HEK293 (cell line): ENCODE measurements around the gene SH3RF3.

Experiments
- CTCF ChIA-PET: fragments of 350-600 bp; formaldehyde crosslinking; extraction: SDS; loops from one replicate; lab custom pipeline; 2021; ENCODE audit warnings: antibody characterized with exemption; lab: Yijun Ruan, JAX
- POLR2A ChIA-PET: fragments of 300-600 bp; formaldehyde crosslinking; extraction: SDS; loops from one replicate; lab custom pipeline; 2020; ENCODE audit warnings: antibody characterized with exemption, inconsistent platforms; lab: Yijun Ruan, JAX
- H3K27ac ChIP-seq: fragments of 200-500 bp; sonication (Bioruptor generic); 2 replicates; pipeline ENCODE4 v1.5.1; 2014; ENCODE audit warnings: low read depth, low read length, control low read depth, inconsistent platforms; ENCODE audit errors: extremely low read depth
- H3K36me3 ChIP-seq, 2 experiments: fragments of 200-500 bp in 1 of 2; sonication (Bioruptor generic) in 1 of 2; 1 replicate in 1 of 2; 2 replicates in 1 of 2; pipeline ENCODE4 v1.5.1; 2014 to 2017; ENCODE audit warnings: inconsistent platforms in 2 of 2, low read length in 2 of 2; ENCODE audit not compliant: control insufficient read depth in 2 of 2, insufficient read depth in 1 of 2
- H3K4me1 ChIP-seq: fragments of 200-500 bp; sonication (Bioruptor generic); 2 replicates; pipeline ENCODE4 v1.5.1; 2014; ENCODE audit warnings: mild to moderate bottlenecking, low read length, inconsistent platforms; ENCODE audit not compliant: control insufficient read depth, insufficient read depth
- H3K4me3 ChIP-seq: 2 replicates; pipeline ENCODE4 v1.5.1; 2011; ENCODE audit warnings: low read depth, mild to moderate bottlenecking, control low read depth, low read length, moderate library complexity
- H3K9me3 ChIP-seq: fragments of 200-500 bp; sonication (Bioruptor generic); 2 replicates; pipeline ENCODE4 v1.5.1; 2014; ENCODE audit warnings: low read depth, low read length, inconsistent platforms; ENCODE audit not compliant: control insufficient read depth, insufficient read depth
- HOXC10 ChIP-seq: sonication (generic); formaldehyde crosslinking; IDR thresholded peaks from 2 replicates; pipeline ENCODE4 v1.8.1; 2023; ENCODE audit warnings: mild to moderate bottlenecking, missing genetic modification reagents
- SP2 ChIP-seq: fragments of 450-650 bp; formaldehyde crosslinking; IDR thresholded peaks from 2 replicates; pipeline ENCODE4 v1.5.1; 2016; ENCODE audit warnings: missing biosample characterization, missing genetic modification characterization
- TRIM28 ChIP-seq: IDR thresholded peaks from 2 replicates; pipeline ENCODE4 v1.6.1; 2011; ENCODE audit warnings: low read length, control low read depth, borderline replicate concordance
- ZBTB17 ChIP-seq: fragments of 450-650 bp; formaldehyde crosslinking; IDR thresholded peaks from 2 replicates; pipeline ENCODE4 v1.5.1; 2016; ENCODE audit warnings: missing biosample characterization, missing genetic modification characterization
- ZBTB21 ChIP-seq: fragments of 450-650 bp; formaldehyde crosslinking; IDR thresholded peaks from 2 replicates; pipeline ENCODE4 v1.5.1; 2017; ENCODE audit warnings: missing biosample characterization, missing genetic modification characterization
- ZNF138 ChIP-seq: fragments of 450-650 bp; formaldehyde crosslinking; IDR thresholded peaks from 2 replicates; pipeline ENCODE4 v1.5.1; 2016; ENCODE audit warnings: missing biosample characterization, missing genetic modification characterization, borderline replicate concordance
- ZNF140 ChIP-seq: fragments of 450-650 bp; formaldehyde crosslinking; IDR thresholded peaks from 2 replicates; pipeline ENCODE4 v1.5.1; 2016; ENCODE audit warnings: missing biosample characterization, missing genetic modification characterization
- ZNF146 ChIP-seq: fragments of 450-650 bp; formaldehyde crosslinking; IDR thresholded peaks from 2 replicates; pipeline ENCODE4 v1.5.1; 2016; ENCODE audit warnings: missing biosample characterization, missing genetic modification characterization
- ZNF404 ChIP-seq: fragments of 450-650 bp; formaldehyde crosslinking; IDR thresholded peaks from 2 replicates; pipeline ENCODE4 v1.5.1; 2017; ENCODE audit warnings: missing biosample characterization, missing genetic modification characterization
- ZNF548 ChIP-seq: fragments of 450-650 bp; formaldehyde crosslinking; IDR thresholded peaks from 2 replicates; pipeline ENCODE4 v1.5.1; 2016; ENCODE audit warnings: missing biosample characterization, missing genetic modification characterization
- ZNF571 ChIP-seq: fragments of 450-650 bp; formaldehyde crosslinking; IDR thresholded peaks from 2 replicates; pipeline ENCODE4 v1.5.0; 2017; ENCODE audit warnings: missing biosample characterization, missing genetic modification characterization
- TF ChIP-seq, protein P1 (sequence below): fragments of 450-650 bp; formaldehyde crosslinking; IDR thresholded peaks from 2 replicates; pipeline ENCODE4 v1.5.1; 2016; ENCODE audit warnings: missing biosample characterization, missing genetic modification characterization
- TF ChIP-seq, protein P2 (sequence below): fragments of 450-650 bp; formaldehyde crosslinking; IDR thresholded peaks from 2 replicates; pipeline ENCODE4 v1.5.1; 2016; ENCODE audit warnings: missing biosample characterization, missing genetic modification characterization
- TF ChIP-seq, protein P3 (sequence below): fragments of 450-650 bp; formaldehyde crosslinking; IDR thresholded peaks from 2 replicates; pipeline ENCODE4 v1.5.1; 2017; ENCODE audit warnings: missing biosample characterization, missing genetic modification characterization
- TF ChIP-seq, protein P4 (sequence below): fragments of 450-650 bp; formaldehyde crosslinking; IDR thresholded peaks from 2 replicates; pipeline ENCODE4 v1.5.1; 2016; ENCODE audit warnings: missing biosample characterization, missing genetic modification characterization
- TF ChIP-seq, protein P5 (sequence below): fragments of 450-650 bp; formaldehyde crosslinking; IDR thresholded peaks from 2 replicates; pipeline ENCODE4 v1.5.1; 2016; ENCODE audit warnings: missing biosample characterization, missing genetic modification characterization
- TF ChIP-seq, protein P6 (sequence below): sonication (generic); formaldehyde crosslinking; IDR thresholded peaks from 2 replicates; pipeline ENCODE4 v1.8.1; 2022; ENCODE audit warnings: mild to moderate bottlenecking, moderate library complexity, missing genetic modification reagents
- TF ChIP-seq, protein P7 (sequence below): fragments of 450-650 bp; formaldehyde crosslinking; conservative IDR thresholded peaks from 2 replicates; pipeline ENCODE4 v1.5.1; 2016; ENCODE audit warnings: low read depth, missing biosample characterization, missing genetic modification characterization

The SH3RF3 gene

DNA sequence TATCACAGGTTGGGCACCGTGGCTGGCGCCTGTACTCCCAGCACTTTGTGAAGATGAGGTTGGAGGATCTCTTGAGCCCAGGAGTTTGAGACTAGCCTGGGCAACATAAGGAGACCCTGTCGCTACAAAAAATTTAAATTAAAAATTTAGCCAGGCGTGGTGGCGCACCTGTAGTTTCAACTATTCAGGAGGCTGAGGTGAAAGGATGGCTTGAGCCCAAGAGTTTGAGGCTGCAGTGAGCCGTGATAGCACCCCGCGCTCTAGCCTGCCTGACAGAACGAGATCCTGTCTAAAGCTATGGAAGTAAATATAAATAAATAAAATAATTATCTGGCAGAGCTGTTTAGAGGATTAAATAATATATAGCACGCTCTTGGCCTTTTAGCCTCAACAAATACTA, 1.4 kb upstream of the SH3RF3 start:
- Histone ChIP-seq H3K9me3 (no peaks in the 10 kb centered on the region), H3K4me3 (no peak overlapping the region), H3K27ac (no peak overlapping the region), H3K4me1 (peaks cover 17% of the 10 kb centered on the region), H3K36me3 (no peaks in the 10 kb centered on the region)
- POLR2A ChIA-PET = no interaction called here
- TF ChIP-seq, protein P1, sequence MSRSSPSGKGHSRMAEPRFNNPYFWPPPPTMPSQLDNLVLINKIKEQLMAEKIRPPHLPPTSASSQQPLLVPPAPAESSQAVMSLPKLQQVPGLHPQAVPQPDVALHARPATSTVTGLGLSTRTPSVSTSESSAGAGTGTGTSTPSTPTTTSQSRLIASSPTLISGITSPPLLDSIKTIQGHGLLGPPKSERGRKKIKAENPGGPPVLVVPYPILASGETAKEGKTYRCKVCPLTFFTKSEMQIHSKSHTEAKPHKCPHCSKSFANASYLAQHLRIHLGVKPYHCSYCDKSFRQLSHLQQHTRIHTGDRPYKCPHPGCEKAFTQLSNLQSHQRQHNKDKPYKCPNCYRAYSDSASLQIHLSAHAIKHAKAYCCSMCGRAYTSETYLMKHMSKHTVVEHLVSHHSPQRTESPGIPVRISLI (tag by site-specific recombination) = no peak
- no peak for TF ChIP-seq ZNF571
- TF ChIP-seq, protein P2, sequence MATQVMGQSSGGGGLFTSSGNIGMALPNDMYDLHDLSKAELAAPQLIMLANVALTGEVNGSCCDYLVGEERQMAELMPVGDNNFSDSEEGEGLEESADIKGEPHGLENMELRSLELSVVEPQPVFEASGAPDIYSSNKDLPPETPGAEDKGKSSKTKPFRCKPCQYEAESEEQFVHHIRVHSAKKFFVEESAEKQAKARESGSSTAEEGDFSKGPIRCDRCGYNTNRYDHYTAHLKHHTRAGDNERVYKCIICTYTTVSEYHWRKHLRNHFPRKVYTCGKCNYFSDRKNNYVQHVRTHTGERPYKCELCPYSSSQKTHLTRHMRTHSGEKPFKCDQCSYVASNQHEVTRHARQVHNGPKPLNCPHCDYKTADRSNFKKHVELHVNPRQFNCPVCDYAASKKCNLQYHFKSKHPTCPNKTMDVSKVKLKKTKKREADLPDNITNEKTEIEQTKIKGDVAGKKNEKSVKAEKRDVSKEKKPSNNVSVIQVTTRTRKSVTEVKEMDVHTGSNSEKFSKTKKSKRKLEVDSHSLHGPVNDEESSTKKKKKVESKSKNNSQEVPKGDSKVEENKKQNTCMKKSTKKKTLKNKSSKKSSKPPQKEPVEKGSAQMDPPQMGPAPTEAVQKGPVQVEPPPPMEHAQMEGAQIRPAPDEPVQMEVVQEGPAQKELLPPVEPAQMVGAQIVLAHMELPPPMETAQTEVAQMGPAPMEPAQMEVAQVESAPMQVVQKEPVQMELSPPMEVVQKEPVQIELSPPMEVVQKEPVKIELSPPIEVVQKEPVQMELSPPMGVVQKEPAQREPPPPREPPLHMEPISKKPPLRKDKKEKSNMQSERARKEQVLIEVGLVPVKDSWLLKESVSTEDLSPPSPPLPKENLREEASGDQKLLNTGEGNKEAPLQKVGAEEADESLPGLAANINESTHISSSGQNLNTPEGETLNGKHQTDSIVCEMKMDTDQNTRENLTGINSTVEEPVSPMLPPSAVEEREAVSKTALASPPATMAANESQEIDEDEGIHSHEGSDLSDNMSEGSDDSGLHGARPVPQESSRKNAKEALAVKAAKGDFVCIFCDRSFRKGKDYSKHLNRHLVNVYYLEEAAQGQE (tag by site-specific recombination) = no peak
- no peak for TF ChIP-seq ZNF138
- TF ChIP-seq, protein P3, sequence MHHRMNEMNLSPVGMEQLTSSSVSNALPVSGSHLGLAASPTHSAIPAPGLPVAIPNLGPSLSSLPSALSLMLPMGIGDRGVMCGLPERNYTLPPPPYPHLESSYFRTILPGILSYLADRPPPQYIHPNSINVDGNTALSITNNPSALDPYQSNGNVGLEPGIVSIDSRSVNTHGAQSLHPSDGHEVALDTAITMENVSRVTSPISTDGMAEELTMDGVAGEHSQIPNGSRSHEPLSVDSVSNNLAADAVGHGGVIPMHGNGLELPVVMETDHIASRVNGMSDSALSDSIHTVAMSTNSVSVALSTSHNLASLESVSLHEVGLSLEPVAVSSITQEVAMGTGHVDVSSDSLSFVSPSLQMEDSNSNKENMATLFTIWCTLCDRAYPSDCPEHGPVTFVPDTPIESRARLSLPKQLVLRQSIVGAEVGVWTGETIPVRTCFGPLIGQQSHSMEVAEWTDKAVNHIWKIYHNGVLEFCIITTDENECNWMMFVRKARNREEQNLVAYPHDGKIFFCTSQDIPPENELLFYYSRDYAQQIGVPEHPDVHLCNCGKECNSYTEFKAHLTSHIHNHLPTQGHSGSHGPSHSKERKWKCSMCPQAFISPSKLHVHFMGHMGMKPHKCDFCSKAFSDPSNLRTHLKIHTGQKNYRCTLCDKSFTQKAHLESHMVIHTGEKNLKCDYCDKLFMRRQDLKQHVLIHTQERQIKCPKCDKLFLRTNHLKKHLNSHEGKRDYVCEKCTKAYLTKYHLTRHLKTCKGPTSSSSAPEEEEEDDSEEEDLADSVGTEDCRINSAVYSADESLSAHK (tag by site-specific recombination) = no peak
- TF ChIP-seq TRIM28 = no peak
- TF ChIP-seq ZNF548 (tag by site-specific recombination) = no peak
- TF ChIP-seq ZNF140 (tag by site-specific recombination) = no peak
- TF ChIP-seq, protein P4, sequence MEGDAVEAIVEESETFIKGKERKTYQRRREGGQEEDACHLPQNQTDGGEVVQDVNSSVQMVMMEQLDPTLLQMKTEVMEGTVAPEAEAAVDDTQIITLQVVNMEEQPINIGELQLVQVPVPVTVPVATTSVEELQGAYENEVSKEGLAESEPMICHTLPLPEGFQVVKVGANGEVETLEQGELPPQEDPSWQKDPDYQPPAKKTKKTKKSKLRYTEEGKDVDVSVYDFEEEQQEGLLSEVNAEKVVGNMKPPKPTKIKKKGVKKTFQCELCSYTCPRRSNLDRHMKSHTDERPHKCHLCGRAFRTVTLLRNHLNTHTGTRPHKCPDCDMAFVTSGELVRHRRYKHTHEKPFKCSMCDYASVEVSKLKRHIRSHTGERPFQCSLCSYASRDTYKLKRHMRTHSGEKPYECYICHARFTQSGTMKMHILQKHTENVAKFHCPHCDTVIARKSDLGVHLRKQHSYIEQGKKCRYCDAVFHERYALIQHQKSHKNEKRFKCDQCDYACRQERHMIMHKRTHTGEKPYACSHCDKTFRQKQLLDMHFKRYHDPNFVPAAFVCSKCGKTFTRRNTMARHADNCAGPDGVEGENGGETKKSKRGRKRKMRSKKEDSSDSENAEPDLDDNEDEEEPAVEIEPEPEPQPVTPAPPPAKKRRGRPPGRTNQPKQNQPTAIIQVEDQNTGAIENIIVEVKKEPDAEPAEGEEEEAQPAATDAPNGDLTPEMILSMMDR = no peak
- TF ChIP-seq, protein P5, sequence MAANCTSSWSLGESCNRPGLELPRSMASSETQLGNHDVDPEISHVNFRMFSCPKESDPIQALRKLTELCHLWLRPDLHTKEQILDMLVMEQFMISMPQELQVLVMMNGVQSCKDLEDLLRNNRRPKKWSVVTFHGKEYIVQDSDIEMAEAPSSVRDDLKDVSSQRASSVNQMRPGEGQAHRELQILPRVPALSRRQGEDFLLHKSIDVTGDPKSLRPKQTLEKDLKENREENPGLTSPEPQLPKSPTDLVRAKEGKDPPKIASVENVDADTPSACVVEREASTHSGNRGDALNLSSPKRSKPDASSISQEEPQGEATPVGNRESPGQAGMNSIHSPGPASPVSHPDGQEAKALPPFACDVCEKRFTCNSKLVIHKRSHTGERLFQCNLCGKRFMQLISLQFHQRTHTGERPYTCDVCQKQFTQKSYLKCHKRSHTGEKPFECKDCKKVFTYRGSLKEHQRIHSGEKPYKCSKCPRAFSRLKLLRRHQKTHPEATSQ = no peak
- no peak for TF ChIP-seq ZNF404
- TF ChIP-seq, protein P6, sequence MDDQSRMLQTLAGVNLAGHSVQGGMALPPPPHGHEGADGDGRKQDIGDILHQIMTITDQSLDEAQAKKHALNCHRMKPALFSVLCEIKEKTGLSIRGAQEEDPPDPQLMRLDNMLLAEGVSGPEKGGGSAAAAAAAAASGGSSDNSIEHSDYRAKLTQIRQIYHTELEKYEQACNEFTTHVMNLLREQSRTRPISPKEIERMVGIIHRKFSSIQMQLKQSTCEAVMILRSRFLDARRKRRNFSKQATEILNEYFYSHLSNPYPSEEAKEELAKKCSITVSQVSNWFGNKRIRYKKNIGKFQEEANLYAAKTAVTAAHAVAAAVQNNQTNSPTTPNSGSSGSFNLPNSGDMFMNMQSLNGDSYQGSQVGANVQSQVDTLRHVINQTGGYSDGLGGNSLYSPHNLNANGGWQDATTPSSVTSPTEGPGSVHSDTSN (CRISPR knock-in tag) = no peak
- TF ChIP-seq HOXC10 = no peak
- CTCF ChIA-PET = interaction anchor here (0.8 to 3.8 kb wide), 7 partner anchors 23 to 383 kb away, joined by 3 to 26 read pairs (median 4); no protein-coding TSS in a partner anchor

DNA sequence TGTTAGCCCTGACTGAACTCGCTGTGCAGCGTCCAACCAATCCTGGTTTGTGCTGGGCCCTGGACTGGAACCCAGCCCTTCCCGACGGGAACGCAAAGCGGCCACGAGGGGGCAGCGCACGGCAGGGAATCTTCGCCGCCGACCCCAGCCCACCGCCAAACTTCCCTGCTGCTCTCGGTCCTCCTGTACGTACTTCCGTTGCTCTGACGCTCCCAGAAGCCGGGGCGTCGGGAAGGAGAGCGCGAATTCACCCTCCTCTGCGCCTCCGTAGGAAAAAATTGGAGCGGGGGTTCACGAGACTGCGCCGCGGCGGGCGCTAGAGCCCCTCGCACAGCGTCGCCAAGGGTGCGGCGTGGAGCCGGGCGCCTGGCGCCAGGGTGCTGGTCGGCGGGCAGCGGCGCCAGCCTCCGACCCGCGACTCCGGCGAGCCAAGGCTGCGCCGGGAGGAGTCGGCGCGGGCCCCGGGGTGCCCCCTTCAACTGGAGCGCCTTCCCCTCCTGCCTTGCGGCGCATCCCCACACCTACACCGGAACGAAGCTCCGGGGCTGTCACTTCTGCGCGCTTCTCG, 873 bp upstream of the SH3RF3 start:
- Histone ChIP-seq H3K4me3 (peak overlapping the region; percentile 64), H3K4me1 (peaks cover 18% of the 10 kb centered on the region), H3K36me3 (no peaks in the 10 kb centered on the region), H3K27ac (peak overlapping the region; percentile 90), H3K9me3 (no peaks in the 10 kb centered on the region)
- POLR2A ChIA-PET = interaction anchor here (0.8 kb wide), 1 partner anchor 86 kb away, joined by 3 read pairs; no protein-coding TSS in a partner anchor
- CTCF ChIA-PET = interaction anchor here (0.7 to 3.8 kb wide), 9 partner anchors 22 to 382 kb away, joined by 3 to 26 read pairs (median 4); no protein-coding TSS in a partner anchor
- peak; percentile 84 for TF ChIP-seq ZBTB17 (tag by site-specific recombination)
- TF ChIP-seq, protein P7, sequence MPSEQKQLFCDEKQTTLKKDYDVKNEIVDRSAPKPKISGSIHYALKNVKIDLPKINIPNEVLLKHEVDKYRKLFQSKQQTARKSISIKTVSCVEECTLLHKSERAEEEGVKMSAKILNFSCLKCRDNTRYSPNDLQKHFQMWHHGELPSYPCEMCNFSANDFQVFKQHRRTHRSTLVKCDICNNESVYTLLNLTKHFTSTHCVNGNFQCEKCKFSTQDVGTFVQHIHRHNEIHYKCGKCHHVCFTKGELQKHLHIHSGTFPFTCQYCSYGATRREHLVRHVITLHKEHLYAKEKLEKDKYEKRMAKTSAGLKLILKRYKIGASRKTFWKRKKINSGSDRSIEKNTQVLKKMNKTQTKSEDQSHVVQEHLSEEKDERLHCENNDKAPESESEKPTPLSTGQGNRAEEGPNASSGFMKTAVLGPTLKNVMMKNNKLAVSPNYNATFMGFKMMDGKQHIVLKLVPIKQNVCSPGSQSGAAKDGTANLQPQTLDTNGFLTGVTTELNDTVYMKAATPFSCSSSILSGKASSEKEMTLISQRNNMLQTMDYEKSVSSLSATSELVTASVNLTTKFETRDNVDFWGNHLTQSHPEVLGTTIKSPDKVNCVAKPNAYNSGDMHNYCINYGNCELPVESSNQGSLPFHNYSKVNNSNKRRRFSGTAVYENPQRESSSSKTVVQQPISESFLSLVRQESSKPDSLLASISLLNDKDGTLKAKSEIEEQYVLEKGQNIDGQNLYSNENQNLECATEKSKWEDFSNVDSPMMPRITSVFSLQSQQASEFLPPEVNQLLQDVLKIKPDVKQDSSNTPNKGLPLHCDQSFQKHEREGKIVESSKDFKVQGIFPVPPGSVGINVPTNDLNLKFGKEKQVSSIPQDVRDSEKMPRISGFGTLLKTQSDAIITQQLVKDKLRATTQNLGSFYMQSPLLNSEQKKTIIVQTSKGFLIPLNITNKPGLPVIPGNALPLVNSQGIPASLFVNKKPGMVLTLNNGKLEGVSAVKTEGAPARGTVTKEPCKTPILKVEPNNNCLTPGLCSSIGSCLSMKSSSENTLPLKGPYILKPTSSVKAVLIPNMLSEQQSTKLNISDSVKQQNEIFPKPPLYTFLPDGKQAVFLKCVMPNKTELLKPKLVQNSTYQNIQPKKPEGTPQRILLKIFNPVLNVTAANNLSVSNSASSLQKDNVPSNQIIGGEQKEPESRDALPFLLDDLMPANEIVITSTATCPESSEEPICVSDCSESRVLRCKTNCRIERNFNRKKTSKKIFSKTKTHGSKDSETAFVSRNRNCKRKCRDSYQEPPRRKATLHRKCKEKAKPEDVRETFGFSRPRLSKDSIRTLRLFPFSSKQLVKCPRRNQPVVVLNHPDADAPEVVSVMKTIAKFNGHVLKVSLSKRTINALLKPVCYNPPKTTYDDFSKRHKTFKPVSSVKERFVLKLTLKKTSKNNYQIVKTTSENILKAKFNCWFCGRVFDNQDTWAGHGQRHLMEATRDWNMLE = no peak
- 0 out of 2 replicates have a peak, but pooled peaks have one; percentile 16 for TF ChIP-seq SP2 (tag by site-specific recombination)
- 0 out of 2 replicates have a peak, but pooled peaks have one; percentile 44 for TF ChIP-seq ZBTB21 (tag by site-specific recombination)
- no peak for TF ChIP-seq ZNF146
